Breast epithelium (tissue), 3 donors: ENCODE measurements around the gene BCL3.

Experiments
- POLR2A ChIP-seq: fragments of 450-650 bp; IDR thresholded peaks from one replicate; pipeline ENCODE4 v1.6.1; 2016; ENCODE audit warnings: antibody characterized with exemption, mild to moderate bottlenecking, moderate library complexity
- POLR2AphosphoS5 ChIP-seq, 3 donors: sonication (generic); formaldehyde crosslinking; IDR thresholded peaks; one replicate each; pipeline ENCODE4 v1.6.1; 2017; ENCODE audit warnings: antibody characterized with exemption in 3 of 3
- TF ChIP-seq, protein P1 (sequence below), 3 donors: fragments of 450-650 bp; IDR thresholded peaks; one replicate each; pipeline ENCODE4 v1.5.1; 2016 to 2017; ENCODE audit warnings: antibody characterized with exemption in 3 of 3, mild to moderate bottlenecking in 3 of 3, moderate library complexity in 3 of 3

DNA sequence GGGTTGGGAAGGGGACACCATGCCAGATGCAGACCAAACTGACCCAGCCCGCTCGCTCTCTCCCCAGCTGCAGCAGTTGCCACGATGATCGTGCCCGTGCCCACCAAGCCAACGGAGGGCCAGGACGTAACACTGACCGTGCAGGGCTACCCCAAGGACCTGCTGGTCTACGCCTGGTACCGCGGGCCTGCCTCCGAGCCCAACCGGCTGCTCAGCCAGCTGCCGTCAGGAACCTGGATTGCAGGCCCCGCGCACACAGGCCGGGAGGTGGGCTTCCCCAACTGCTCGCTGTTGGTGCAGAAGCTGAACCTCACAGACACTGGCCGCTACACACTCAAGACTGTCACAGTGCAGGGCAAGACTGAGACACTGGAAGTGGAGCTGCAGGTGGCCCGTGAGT, 40.7 kb upstream of the BCL3 start:
- TF ChIP-seq, protein P1, sequence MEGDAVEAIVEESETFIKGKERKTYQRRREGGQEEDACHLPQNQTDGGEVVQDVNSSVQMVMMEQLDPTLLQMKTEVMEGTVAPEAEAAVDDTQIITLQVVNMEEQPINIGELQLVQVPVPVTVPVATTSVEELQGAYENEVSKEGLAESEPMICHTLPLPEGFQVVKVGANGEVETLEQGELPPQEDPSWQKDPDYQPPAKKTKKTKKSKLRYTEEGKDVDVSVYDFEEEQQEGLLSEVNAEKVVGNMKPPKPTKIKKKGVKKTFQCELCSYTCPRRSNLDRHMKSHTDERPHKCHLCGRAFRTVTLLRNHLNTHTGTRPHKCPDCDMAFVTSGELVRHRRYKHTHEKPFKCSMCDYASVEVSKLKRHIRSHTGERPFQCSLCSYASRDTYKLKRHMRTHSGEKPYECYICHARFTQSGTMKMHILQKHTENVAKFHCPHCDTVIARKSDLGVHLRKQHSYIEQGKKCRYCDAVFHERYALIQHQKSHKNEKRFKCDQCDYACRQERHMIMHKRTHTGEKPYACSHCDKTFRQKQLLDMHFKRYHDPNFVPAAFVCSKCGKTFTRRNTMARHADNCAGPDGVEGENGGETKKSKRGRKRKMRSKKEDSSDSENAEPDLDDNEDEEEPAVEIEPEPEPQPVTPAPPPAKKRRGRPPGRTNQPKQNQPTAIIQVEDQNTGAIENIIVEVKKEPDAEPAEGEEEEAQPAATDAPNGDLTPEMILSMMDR (IDR thresholded peaks at IDR 0.05): no peak
- TF ChIP-seq POLR2A: no peak
- TF ChIP-seq POLR2AphosphoS5 (IDR thresholded peaks at IDR 0.05): no peak
